Measurements from ENCODE around the gene MAD1L1.

MAD1L1 gene

GRCh38 chr7:2102375-2102723, 130.4 kb downstream of the MAD1L1 start:
- Histone ChIP-seq H3K9me3 (ENCODE audit: severe bottlenecking) (no peaks in the 10 kb centered on the region), H3K4me1 (ENCODE audit: insufficient read depth, poor library complexity, severe bottlenecking) (peaks cover 4% of the 10 kb centered on the region), H3K27ac (ENCODE audit: poor library complexity, severe bottlenecking) (no peak overlapping the region), H3K27me3 (ENCODE audit: insufficient read depth, poor library complexity, severe bottlenecking) (no peaks in the 10 kb centered on the region), H3K4me3 (ENCODE audit: severe bottlenecking) (no peak overlapping the region), H3K36me3 (ENCODE audit: low read depth) (no peaks in the 10 kb centered on the region)
- TF ChIP-seq, protein P1, sequence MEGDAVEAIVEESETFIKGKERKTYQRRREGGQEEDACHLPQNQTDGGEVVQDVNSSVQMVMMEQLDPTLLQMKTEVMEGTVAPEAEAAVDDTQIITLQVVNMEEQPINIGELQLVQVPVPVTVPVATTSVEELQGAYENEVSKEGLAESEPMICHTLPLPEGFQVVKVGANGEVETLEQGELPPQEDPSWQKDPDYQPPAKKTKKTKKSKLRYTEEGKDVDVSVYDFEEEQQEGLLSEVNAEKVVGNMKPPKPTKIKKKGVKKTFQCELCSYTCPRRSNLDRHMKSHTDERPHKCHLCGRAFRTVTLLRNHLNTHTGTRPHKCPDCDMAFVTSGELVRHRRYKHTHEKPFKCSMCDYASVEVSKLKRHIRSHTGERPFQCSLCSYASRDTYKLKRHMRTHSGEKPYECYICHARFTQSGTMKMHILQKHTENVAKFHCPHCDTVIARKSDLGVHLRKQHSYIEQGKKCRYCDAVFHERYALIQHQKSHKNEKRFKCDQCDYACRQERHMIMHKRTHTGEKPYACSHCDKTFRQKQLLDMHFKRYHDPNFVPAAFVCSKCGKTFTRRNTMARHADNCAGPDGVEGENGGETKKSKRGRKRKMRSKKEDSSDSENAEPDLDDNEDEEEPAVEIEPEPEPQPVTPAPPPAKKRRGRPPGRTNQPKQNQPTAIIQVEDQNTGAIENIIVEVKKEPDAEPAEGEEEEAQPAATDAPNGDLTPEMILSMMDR (IDR thresholded peaks at IDR 0.05; ENCODE audit: poor library complexity, severe bottlenecking) = no peak
- DNase-seq (ENCODE audit: low spot score) (no peak), ATAC-seq (ENCODE audit: low read depth) (no peak)

DNA sequence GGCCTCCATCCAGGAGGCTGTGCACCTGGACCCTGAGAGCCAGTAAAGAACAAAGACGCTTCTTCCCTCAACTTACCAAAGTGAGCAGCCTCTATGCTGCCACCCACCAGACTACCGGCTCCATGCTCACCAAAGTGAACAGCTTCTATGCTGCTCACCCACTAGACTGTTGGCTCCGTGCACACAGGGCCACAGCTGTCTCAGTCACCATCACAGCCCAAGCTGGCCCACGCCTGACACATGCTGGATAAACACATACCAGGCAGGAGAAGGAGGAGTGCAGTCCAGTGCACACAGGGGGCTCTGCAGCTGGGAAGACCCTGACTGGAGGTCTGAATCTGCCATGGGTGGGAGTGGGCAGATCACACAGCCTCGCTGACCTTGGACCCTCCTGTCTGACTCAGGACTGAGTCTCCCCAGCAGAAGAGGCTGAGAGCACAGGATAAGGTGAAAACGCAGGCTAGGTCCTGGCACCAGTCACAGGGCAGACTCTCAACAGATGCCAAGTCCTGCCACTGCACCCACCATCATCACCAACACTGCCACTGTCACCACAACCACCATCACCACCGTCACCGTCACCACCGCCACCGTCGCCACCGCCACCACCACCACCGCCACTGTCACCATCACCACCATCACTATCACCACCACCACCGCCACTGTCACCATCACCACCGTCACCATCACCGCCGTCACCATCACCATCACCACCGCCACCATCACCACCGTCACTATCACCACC, 130.9 kb downstream of the MAD1L1 start:
- H3K4me3 ChIP-seq (ENCODE audit: severe bottlenecking) = no peak overlapping the region
- DNase-seq (ENCODE audit: low spot score) (no peak), ATAC-seq (ENCODE audit: low read depth) (no peak)
- H3K9me3 ChIP-seq (ENCODE audit: severe bottlenecking) = no peaks in the 10 kb centered on the region
- no peak overlapping the region for H3K27ac ChIP-seq (ENCODE audit: poor library complexity, severe bottlenecking)
- TF ChIP-seq, protein P1 (IDR thresholded peaks at IDR 0.05; ENCODE audit: poor library complexity, severe bottlenecking) = no peak
- H3K4me1 ChIP-seq (ENCODE audit: insufficient read depth, poor library complexity, severe bottlenecking) = peaks cover 3% of the 10 kb centered on the region
- H3K36me3 ChIP-seq (ENCODE audit: low read depth) = no peaks in the 10 kb centered on the region
- H3K27me3 ChIP-seq (ENCODE audit: insufficient read depth, poor library complexity, severe bottlenecking) = no peaks in the 10 kb centered on the region

DNA sequence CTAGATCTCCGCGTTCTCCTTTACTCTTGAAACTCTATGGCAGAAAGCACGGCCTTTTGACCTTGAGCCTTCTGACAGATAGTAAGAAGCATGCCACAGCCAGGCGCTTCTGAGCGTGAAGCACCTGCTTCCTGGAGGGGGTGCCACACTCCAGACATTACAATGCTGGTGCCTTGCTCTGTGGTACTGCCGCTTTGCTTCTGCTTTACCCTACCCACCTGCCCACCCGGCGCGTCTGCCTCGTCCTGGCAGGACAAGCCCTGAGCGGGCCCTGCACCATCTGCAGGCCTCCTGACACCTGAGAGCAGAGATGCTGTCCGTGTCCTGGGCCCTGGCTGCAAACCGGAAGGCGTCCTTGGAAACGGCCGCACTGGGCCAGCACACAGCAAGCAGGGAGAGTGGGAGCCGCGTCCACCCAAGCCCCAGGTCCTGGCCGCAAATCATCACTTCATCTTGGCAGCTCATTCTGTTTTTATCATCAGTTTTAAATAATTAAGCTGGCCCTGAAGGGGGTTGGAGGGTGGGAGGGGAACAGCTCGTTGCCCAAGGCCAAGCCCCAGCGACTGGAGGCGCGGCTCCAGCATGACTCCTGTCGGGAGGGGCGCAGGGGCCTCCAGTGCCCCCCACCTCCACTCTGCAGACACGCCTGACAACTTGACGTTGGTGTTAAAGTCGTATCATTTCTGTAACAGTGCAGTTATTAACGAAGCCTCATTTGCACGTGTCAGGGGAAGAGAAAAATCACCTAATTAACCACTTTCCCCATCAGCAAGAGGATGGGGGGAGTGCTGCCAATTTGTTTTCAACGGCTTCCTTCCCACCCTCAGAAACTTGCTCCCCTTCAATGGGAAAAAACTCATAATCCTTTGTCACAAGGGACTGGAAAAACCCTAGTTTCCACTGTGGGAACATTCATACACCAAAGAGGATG, 132.2 kb downstream of the MAD1L1 start:
- Histone ChIP-seq H3K4me1 (ENCODE audit: insufficient read depth, poor library complexity, severe bottlenecking) (no peaks in the 10 kb centered on the region), H3K27ac (ENCODE audit: poor library complexity, severe bottlenecking) (no peak overlapping the region), H3K9me3 (ENCODE audit: severe bottlenecking) (no peaks in the 10 kb centered on the region), H3K27me3 (ENCODE audit: insufficient read depth, poor library complexity, severe bottlenecking) (no peaks in the 10 kb centered on the region), H3K4me3 (ENCODE audit: severe bottlenecking) (no peak overlapping the region), H3K36me3 (ENCODE audit: low read depth) (no peaks in the 10 kb centered on the region)
- TF ChIP-seq, protein P1 (IDR thresholded peaks at IDR 0.05; ENCODE audit: poor library complexity, severe bottlenecking) = no peak
- DNase-seq (ENCODE audit: low spot score) (no peak), ATAC-seq (ENCODE audit: low read depth) (no peak)

DNA sequence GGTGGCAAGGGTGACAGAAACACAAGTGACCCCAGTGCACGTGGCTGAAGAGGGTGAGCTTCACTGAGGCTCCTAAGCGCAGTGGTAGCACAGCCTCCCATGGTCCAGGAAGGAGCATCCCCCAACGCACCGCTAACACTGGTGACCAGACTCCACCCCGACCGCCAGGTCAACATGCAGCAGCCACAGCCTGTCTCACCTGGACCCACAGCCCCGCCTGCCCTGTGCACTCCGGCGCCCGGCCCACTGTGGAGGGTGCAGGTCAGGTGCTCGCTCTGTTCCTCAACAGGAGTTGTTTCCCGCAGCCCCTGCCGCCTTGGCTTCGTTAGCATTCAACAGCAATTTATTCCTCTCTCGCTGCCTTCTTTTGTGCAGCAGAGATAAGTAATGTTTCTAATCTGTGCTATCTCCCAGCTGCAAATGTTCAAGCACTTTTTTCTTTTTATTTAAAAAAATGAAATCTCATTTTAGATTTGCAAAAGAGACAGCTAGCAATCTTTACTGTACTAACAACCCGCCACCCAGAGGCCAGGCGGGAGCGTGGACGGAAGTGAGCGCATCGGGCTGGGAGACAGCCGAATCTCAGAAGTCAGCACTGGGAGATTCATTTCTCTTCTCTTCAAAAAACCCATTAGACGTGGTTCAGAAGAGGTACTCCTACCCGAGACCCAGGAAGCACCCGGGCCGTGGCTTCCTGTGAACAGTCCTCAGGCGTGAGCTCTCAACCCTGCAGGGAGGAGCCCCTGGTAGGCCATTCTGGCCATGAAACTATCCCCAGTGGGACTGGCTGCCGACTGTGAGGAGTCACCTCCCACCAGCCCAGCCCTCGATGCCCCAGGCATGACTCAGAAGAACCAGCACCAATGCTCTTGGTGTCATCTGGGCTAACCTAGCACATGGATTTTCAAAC, 133.4 kb downstream of the MAD1L1 start:
- Histone ChIP-seq H3K4me3 (ENCODE audit: severe bottlenecking) (no peak overlapping the region), H3K4me1 (ENCODE audit: insufficient read depth, poor library complexity, severe bottlenecking) (no peaks in the 10 kb centered on the region), H3K27me3 (ENCODE audit: insufficient read depth, poor library complexity, severe bottlenecking) (no peaks in the 10 kb centered on the region), H3K36me3 (ENCODE audit: low read depth) (no peaks in the 10 kb centered on the region), H3K9me3 (ENCODE audit: severe bottlenecking) (no peaks in the 10 kb centered on the region), H3K27ac (ENCODE audit: poor library complexity, severe bottlenecking) (no peak overlapping the region)
- ATAC-seq (ENCODE audit: low read depth) = no peak
- DNase-seq (ENCODE audit: low spot score) = no peak
- TF ChIP-seq, protein P1 (IDR thresholded peaks at IDR 0.05; ENCODE audit: poor library complexity, severe bottlenecking) = no peak

All from RWPE2 (cell line).